Sigmoid colon (tissue), 7 donors: Measurements from ENCODE around the gene NAALADL2. TPM values are rescaled to one million over a fixed set of nuclear protein-coding genes. Genes with fewer than 3 reads are reported as not detected.

Experiments used
- DNase-seq: peaks from one replicate; pipeline ENCODE4 v3.0.0-alpha.2; 2019
- H3K27ac ChIP-seq, 4 donors: fragments of 200-600 bp; sonication (generic); one replicate each; pipeline ENCODE4 v1.5.1; 2016 to 2019; ENCODE audit warnings: mild to moderate bottlenecking in 1 of 4
- H3K27me3 ChIP-seq, 3 donors: fragments of 200-600 bp; sonication (generic); one replicate each; pipeline ENCODE4 v1.5.1; 2019; ENCODE audit warnings: mild to moderate bottlenecking in 1 of 3
- H3K36me3 ChIP-seq, 4 donors: fragments of 200-600 bp; sonication (generic); one replicate each; pipeline ENCODE4 v1.5.1; 2016 to 2019
- H3K4me1 ChIP-seq, 4 donors: fragments of 200-600 bp; sonication (generic); one replicate each; pipeline ENCODE4 v1.5.1; 2017 to 2019
- H3K4me3 ChIP-seq, 4 donors: fragments of 200-600 bp; sonication (generic); one replicate each; pipeline ENCODE4 v1.5.1; 2017 to 2019; ENCODE audit warnings: mild to moderate bottlenecking in 2 of 4, moderate library complexity in 1 of 4
- H3K9me3 ChIP-seq, 4 donors: fragments of 200-600 bp in 3 of 4; sonication (generic) in 3 of 4; one replicate each; pipeline versions ENCODE4 v1.5.1 to v1.6.1; 2013 to 2019
- EP300 ChIP-seq, 4 donors: sonication (generic); formaldehyde crosslinking; IDR thresholded peaks; one replicate each; pipeline ENCODE4 v1.6.1; 2017; ENCODE audit warnings: antibody characterized with exemption in 4 of 4
- POLR2A ChIP-seq, 2 donors: fragments of 450-650 bp; IDR thresholded peaks; one replicate each; pipeline ENCODE4 v1.6.1; 2016; ENCODE audit warnings: antibody characterized with exemption in 2 of 2, mild to moderate bottlenecking in 2 of 2, moderate library complexity in 2 of 2
- POLR2AphosphoS5 ChIP-seq, 4 donors: sonication (generic); formaldehyde crosslinking; IDR thresholded peaks; one replicate each; pipeline ENCODE4 v1.6.1; 2017; ENCODE audit warnings: antibody characterized with exemption in 4 of 4
- WGBS, 2 donors: extraction: QIAGEN DNeasy Blood & Tissue Kit; methylation state at CpG; one replicate each; pipeline ENCODE4 v1.1.7; 2013; 5-methylcytosine and 5-hydroxymethylcytosine counted together
- intact Hi-C: fragments of 100-400 bp; cut with DNase I; formaldehyde crosslinking; loops from one replicate; pipeline ENCODE4 v1.15.1; 2023
- polyA plus RNA-seq, 3 donors: library from polyadenylated mRNA; stranded (reverse); fragments of 200-250 nt; gene quantifications; one replicate each; pipeline ENCODE4 v1.2.3, GENCODE V29; 2013
- total RNA-seq, 4 donors: library from RNA; depleted of rRNA; stranded (reverse); fragments of >200 nt; gene quantifications; one replicate each; pipeline ENCODE4 v1.1.0, GENCODE V29; 2016
- TF ChIP-seq, protein P1 (sequence below), 4 experiments: fragments of 450-650 bp in 3 of 4; fragments of 200-600 bp in 1 of 4; IDR thresholded peaks; one replicate each; pipeline ENCODE4 v1.5.1; 2016 to 2019; ENCODE audit warnings: antibody characterized with exemption in 4 of 4, mild to moderate bottlenecking in 3 of 4, moderate library complexity in 2 of 4
- donor health status: healthy with polysubstance abuse.
- donor health status: Bipolar disorder and iron deficiency.
- donor health status: healthy.

The NAALADL2 gene
- total and polyA plus RNA-seq, 7 donors, result 0.46 to 18.5 (median 6.0) TPM

DNA sequence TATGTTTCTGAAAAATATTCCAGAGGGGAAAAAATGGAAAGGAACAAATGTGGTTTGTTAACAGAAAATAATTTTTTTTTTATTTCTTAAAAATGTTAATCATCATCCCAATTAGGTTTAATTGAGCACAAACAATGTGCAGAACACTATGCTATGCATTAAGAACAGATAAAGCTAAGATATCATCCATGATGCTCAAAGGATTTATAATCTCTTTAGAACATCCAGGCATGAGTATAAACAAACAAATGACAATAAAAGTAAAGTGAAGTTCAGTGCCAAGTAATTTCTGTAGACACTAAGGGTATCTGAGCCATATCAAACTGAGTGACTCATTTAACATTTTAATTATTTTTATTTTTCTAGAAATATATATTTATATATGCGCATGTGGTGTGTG is 732.2 kb downstream of the NAALADL2 start:
- H3K36me3 ChIP-seq, result no peaks in the 10 kb centered on the region
- H3K27me3 ChIP-seq, result no peaks in the 10 kb centered on the region
- TF ChIP-seq, protein P1, sequence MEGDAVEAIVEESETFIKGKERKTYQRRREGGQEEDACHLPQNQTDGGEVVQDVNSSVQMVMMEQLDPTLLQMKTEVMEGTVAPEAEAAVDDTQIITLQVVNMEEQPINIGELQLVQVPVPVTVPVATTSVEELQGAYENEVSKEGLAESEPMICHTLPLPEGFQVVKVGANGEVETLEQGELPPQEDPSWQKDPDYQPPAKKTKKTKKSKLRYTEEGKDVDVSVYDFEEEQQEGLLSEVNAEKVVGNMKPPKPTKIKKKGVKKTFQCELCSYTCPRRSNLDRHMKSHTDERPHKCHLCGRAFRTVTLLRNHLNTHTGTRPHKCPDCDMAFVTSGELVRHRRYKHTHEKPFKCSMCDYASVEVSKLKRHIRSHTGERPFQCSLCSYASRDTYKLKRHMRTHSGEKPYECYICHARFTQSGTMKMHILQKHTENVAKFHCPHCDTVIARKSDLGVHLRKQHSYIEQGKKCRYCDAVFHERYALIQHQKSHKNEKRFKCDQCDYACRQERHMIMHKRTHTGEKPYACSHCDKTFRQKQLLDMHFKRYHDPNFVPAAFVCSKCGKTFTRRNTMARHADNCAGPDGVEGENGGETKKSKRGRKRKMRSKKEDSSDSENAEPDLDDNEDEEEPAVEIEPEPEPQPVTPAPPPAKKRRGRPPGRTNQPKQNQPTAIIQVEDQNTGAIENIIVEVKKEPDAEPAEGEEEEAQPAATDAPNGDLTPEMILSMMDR (IDR thresholded peaks at IDR 0.05), result no peak
- TF ChIP-seq POLR2AphosphoS5 (IDR thresholded peaks at IDR 0.05) (no peak), POLR2A (IDR thresholded peaks at IDR 0.05) (no peak), EP300 (IDR thresholded peaks at IDR 0.05) (no peak)
- WGBS, 2 donors, result 88 to 92% methylated on average over 1 of the region's 1 CpG
- H3K9me3 ChIP-seq, result peaks cover 0 to 5% (median 1%) of the 10 kb centered on the region in 4 donors
- DNase-seq, result no peak
- no peak overlapping the region for H3K27ac ChIP-seq
- H3K4me3 ChIP-seq, result no peak overlapping the region
- H3K4me1 ChIP-seq, result no peaks in the 10 kb centered on the region
- intact Hi-C loops, result no loop called here

DNA sequence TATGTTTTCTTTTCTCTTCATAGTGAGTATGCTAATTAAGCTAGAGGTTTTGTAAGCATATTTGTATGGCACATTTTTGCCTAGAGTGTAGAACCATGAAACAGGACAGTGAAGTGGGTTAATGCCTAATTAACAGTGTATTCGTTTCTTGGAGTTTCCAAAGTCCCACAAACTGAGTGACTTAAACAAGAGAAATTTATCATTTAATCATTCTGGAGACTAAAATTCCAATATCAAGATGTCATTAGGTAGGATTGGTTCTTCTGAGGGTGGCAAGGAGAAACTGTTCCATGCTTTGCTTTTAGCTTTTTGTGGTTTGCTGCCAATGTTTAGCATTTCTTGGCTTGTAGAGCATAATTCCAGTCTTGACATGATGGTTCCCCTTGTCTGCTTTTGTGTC is 734.2 kb downstream of the NAALADL2 start:
- WGBS, 2 donors, result 87 to 96% methylated on average over 1 of the region's 1 CpG
- no peak for DNase-seq
- Histone ChIP-seq H3K36me3 (no peaks in the 10 kb centered on the region), H3K9me3 (peaks cover 0 to 5% (median 1%) of the 10 kb centered on the region in 4 donors), H3K27me3 (no peaks in the 10 kb centered on the region), H3K4me3 (no peak overlapping the region), H3K4me1 (no peaks in the 10 kb centered on the region), H3K27ac (no peak overlapping the region)
- TF ChIP-seq POLR2AphosphoS5 (IDR thresholded peaks at IDR 0.05), result no peak
- TF ChIP-seq, protein P1 (IDR thresholded peaks at IDR 0.05), result no peak
- TF ChIP-seq POLR2A (IDR thresholded peaks at IDR 0.05), result no peak
- no peak for TF ChIP-seq EP300 (IDR thresholded peaks at IDR 0.05)
- intact Hi-C loops, result no loop called here

DNA sequence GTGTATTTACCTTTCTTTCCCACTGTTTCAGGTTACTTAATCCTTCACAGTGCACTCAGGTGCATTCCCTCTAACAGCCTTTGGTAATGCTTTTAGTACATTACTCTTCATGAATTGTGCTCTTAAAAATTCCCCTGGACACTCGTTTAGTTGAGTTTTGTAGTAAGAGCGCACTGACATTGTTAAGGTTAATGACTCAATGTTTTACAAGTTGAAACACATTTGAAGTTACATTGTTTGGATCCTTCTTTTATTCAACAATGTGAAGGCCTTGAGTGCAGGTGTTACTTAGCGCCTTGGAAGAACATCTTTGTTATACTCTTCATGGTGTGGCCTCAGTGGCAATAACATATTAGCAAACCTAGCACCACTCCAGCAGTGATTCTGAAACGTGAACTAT is 739.6 kb downstream of the NAALADL2 start:
- WGBS, 2 donors, result 85 to 89% methylated on average over 4 of the region's 4 CpGs
- intact Hi-C loops, result no loop called here
- Histone ChIP-seq H3K36me3 (no peaks in the 10 kb centered on the region), H3K4me3 (no peak overlapping the region), H3K27ac (no peak overlapping the region), H3K27me3 (no peaks in the 10 kb centered on the region), H3K9me3 (peaks cover 0 to 5% (median 1%) of the 10 kb centered on the region in 4 donors), H3K4me1 (no peaks in the 10 kb centered on the region)
- TF ChIP-seq, protein P1 (IDR thresholded peaks at IDR 0.05), result no peak
- TF ChIP-seq POLR2A (IDR thresholded peaks at IDR 0.05) (no peak), POLR2AphosphoS5 (IDR thresholded peaks at IDR 0.05) (no peak), EP300 (IDR thresholded peaks at IDR 0.05) (no peak)
- DNase-seq, result no peak

DNA sequence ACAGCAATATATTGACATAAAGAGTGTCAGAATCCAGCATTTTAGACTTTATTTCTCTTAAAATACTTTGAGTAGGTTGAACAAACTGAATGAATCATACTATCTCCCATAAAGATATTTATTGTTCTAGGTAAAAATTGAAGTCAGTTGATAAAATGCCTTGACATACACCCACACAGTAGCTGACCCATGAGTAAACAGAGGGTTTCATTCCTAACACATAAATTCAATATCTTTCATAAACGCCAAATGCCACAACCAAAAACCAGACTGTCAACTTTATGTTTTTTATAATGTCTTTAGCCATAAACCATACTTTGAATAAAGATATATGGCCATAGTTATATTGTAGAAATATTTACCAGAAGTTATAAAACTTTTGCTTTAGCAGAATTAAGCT is 742.4 kb downstream of the NAALADL2 start:
- 14 to 57% methylated on average over 1 of the region's 1 CpG for WGBS, 2 donors
- no peaks in the 10 kb centered on the region for H3K9me3 ChIP-seq
- no peak overlapping the region for H3K27ac ChIP-seq
- intact Hi-C loops, result no loop called here
- H3K27me3 ChIP-seq, result no peaks in the 10 kb centered on the region
- DNase-seq, result no peak
- H3K36me3 ChIP-seq, result no peaks in the 10 kb centered on the region
- no peak overlapping the region for H3K4me3 ChIP-seq
- TF ChIP-seq POLR2AphosphoS5 (IDR thresholded peaks at IDR 0.05) (no peak), POLR2A (IDR thresholded peaks at IDR 0.05) (no peak)
- no peaks in the 10 kb centered on the region for H3K4me1 ChIP-seq

DNA sequence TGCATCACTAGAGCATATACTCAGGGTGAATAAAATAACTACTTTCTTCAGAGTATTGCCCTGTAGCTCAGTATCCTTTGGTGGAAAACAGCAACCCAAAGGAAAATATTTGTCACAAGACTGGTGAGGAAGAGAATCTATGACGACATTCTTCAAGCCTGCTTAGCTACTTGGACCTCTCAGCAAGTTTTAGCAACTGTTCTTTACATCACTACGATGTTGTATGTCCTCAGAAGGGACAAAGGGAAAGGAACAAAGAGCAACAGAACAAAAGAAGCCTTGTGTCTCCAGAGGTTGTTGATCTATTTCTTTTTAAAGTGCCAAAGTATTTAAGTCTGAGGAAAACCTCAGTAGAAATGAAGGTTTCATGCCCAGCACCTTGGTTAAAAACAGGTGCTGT is 746.7 kb downstream of the NAALADL2 start:
- TF ChIP-seq EP300 (IDR thresholded peaks at IDR 0.05) (no peak), POLR2A (IDR thresholded peaks at IDR 0.05) (no peak), POLR2AphosphoS5 (IDR thresholded peaks at IDR 0.05) (no peak)
- TF ChIP-seq, protein P1 (IDR thresholded peaks at IDR 0.05), result no peak
- Histone ChIP-seq H3K4me3 (no peak overlapping the region), H3K27me3 (no peaks in the 10 kb centered on the region), H3K36me3 (no peaks in the 10 kb centered on the region), H3K4me1 (no peaks in the 10 kb centered on the region), H3K9me3 (no peaks in the 10 kb centered on the region), H3K27ac (no peak overlapping the region)
- no peak for DNase-seq
- WGBS, 2 donors, result 22 to 60% methylated on average over 2 of the region's 2 CpGs
- intact Hi-C loops, result no loop called here
